Measurements from ENCODE around the gene NAALADL2. TPM values are rescaled to one million over a fixed set of nuclear protein-coding genes. Genes with fewer than 3 reads are reported as not detected.

The NAALADL2 gene
- total RNA-seq, 1 experiment from 2014 or later = 1.6 TPM

GRCh38 chr3:175029828-175030227 lies 170.7 kb downstream of the NAALADL2 start:
- Histone ChIP-seq H3K23ac (ENCODE audit: insufficient read length, low read depth, low read length) (no peak overlapping the region), H2BK20ac (ENCODE audit: low read depth, low read length, poor library complexity, severe bottlenecking) (no peak overlapping the region), H3K18ac (ENCODE audit: insufficient read length, low read depth, low read length) (no peak overlapping the region), H2BK12ac (ENCODE audit: insufficient read length, low read depth, low read length) (no peak overlapping the region), H3K4me1 (ENCODE audit: insufficient read depth, low read length) (no peaks in the 10 kb centered on the region), H3K9me3 (ENCODE audit: control insufficient read depth, low read depth, low read length) (no peaks in the 10 kb centered on the region), H3K27me3 (ENCODE audit: insufficient read depth, low read length) (no peaks in the 10 kb centered on the region), H3K9ac (ENCODE audit: extremely low read depth, insufficient read length, low read length) (no peak overlapping the region), H4K5ac (ENCODE audit: insufficient read length, low read depth, low read length) (no peak overlapping the region), H3K23me2 (ENCODE audit: insufficient read length, low read depth, low read length, poor library complexity, severe bottlenecking) (no peaks in the 10 kb centered on the region), H2BK5ac (ENCODE audit: insufficient read length, low read length) (no peak overlapping the region), H3K56ac (ENCODE audit: insufficient read length, low read depth, low read length) (no peak overlapping the region), H2AK5ac (ENCODE audit: insufficient read length, low read length) (no peak overlapping the region), H3K14ac (ENCODE audit: insufficient read depth, low read length) (no peak overlapping the region), H3K79me2 (ENCODE audit: insufficient read depth, low read length) (no peaks in the 10 kb centered on the region), H3K4me2 (ENCODE audit: insufficient read depth, insufficient read length, low read length) (no peak overlapping the region), H2AFZ (ENCODE audit: low read length) (no peak overlapping the region), H3K4ac (ENCODE audit: low read depth, low read length) (no peak overlapping the region), H4K91ac (ENCODE audit: insufficient read length, low read depth, low read length) (no peak overlapping the region), H3K79me1 (ENCODE audit: insufficient read depth, low read depth, low read length, poor library complexity, severe bottlenecking) (no peaks in the 10 kb centered on the region), H2BK15ac (ENCODE audit: low read depth, low read length) (no peak overlapping the region), H4K8ac (replicated peaks; ENCODE audit: insufficient read length, low read depth, low read length) (no peak overlapping the region), H2BK120ac (ENCODE audit: low read depth, low read length, poor library complexity, severe bottlenecking) (no peak overlapping the region), H4K20me1 (ENCODE audit: control insufficient read depth, insufficient read depth, insufficient read length) (no peaks in the 10 kb centered on the region), H3K27ac (ENCODE audit: insufficient read length, low read depth, low read length) (no peak overlapping the region), H3T11ph (ENCODE audit: low read length) (no peak overlapping the region)
- DNase-seq = no peak
- Mint-ChIP-seq H3K9me3 (no peaks in the 10 kb centered on the region; a peak in 1 of 5 replicates), H3K4me1 (peaks cover 4 to 7% of the 10 kb centered on the region in 2 experiments), H3K36me3 (ENCODE audit: insufficient read depth in 1 of 3, low read depth in 3 of 3) (no peaks in the 10 kb centered on the region), H3K27ac (no peak overlapping the region), H3K27me3 (ENCODE audit: low read depth) (no peaks in the 10 kb centered on the region), H3K4me3 (no peak overlapping the region)
- no CpG with 5 or more reads among the region's 2 CpGs for WGBS (ENCODE audit: extremely low coverage, insufficient read length, low lambda C conversion rate)
- TF ChIP-seq CTCF (conservative IDR thresholded peaks at IDR 0.05) = no peak

Data from H9 (cell line).